ENCODE measurements around the gene CSK.
A peak's percentile ranks its signal among the peaks of the same experiment; 100 is the strongest.

The CSK gene

DNA sequence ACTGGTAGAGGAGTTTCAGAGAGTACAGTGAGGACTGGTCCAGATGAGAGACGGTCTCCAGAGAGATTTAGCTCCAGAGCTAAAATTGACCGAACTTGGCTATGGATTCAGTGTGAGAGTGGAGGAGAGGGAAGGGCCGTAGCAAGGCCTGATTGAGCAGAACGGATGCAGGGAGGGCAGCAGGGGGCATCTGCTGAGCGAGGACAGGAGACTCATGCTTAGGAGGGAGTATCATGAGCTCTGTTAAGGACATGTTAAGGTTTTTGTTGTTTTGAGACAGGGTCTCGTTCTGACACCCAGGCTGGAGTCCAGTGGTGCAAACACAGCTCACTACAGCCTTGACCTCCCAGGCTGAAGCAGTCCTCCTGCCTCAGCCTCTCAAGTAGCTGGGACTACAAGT, 23.1 kb downstream of the CSK start:
- no peak for DNase-seq (ENCODE audit: low read depth)
- no peak overlapping the region for H3K4me3 ChIP-seq (ENCODE audit: low read length)
- TF ChIP-seq, protein P1, sequence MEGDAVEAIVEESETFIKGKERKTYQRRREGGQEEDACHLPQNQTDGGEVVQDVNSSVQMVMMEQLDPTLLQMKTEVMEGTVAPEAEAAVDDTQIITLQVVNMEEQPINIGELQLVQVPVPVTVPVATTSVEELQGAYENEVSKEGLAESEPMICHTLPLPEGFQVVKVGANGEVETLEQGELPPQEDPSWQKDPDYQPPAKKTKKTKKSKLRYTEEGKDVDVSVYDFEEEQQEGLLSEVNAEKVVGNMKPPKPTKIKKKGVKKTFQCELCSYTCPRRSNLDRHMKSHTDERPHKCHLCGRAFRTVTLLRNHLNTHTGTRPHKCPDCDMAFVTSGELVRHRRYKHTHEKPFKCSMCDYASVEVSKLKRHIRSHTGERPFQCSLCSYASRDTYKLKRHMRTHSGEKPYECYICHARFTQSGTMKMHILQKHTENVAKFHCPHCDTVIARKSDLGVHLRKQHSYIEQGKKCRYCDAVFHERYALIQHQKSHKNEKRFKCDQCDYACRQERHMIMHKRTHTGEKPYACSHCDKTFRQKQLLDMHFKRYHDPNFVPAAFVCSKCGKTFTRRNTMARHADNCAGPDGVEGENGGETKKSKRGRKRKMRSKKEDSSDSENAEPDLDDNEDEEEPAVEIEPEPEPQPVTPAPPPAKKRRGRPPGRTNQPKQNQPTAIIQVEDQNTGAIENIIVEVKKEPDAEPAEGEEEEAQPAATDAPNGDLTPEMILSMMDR (conservative IDR thresholded peaks at IDR 0.05; ENCODE audit: low read length), result no peak

DNA sequence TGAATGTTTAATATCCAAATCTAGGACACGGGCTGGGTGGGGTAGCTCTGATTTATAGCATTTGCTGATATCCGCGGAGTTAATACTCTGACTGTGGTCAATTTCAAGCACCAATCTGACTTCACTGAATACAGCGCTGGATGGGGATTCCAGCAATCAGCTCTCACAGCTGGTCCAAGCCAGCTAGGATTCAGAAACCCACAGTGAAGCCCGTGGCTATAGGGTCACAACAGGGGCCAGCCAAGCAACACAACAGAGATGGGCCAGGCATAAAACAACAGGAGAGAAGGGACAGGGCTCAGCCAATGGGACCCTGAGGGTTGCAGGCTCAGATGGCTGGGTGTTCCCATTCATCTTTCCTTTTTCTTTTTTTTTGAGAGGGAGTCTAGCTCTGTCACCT, 25.4 kb downstream of the CSK start:
- DNase-seq (ENCODE audit: low read depth), result no peak
- H3K4me3 ChIP-seq (ENCODE audit: low read length), result no peak overlapping the region
- TF ChIP-seq, protein P1 (conservative IDR thresholded peaks at IDR 0.05; ENCODE audit: low read length), result no peak

DNA sequence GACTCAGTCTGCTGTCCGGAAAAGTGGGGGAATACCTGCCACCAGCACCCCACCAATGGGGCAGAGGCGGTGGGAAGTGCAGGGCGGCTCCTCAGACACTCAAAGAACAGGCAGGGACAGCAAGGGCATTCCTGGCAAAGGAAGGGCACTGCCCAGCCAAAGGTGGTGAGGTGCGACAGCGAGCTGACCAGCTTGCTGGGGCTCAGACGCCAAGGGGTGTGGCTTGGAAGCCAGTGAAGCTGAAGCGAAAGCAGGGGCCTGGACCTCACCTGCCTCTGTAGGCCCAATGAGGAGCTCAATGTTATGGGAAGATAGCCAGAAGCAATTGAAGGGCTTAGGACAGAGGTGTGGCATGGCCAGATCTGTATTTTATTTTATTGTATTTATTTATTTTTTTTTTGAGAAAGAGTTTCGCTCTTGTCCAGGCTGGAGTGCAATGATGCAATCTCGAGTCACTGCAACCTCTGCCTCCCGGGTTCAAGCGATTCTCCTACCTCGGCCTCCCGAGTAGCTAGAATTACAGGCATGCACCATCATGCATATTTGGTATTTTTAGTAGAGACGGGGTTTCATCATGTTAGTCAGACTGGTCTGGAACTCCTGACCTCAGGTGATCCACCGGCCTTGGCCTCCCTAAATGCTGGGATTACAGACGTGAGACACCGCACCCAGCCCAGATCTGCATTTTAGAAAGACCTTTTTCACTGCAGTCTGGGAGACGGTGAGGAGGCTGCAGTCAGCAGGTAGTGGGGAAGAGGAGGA, 26.4 kb downstream of the CSK start:
- no peak overlapping the region for H3K4me3 ChIP-seq (ENCODE audit: low read length)
- TF ChIP-seq, protein P1 (conservative IDR thresholded peaks at IDR 0.05; ENCODE audit: low read length), result no peak
- DNase-seq (ENCODE audit: low read depth), result no peak

DNA sequence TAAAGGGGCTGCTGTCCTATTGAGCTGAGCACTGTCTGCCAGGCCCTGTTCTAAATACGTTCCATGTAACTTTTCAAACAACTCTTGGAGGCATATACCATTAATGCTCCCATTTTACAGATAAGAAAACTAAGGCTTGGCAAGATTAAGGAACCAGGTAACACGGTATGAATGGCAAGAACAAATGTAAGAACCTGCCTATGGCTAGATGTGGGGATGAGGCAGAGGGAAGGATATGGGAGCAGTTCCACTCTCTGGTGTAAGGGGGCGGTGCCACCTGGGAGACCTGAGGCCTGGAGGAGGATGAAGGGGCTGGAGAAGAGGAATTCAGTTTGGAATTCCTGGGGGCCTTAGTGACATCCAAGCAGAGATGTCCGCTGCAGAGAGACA, 27.0 kb downstream of the CSK start:
- no peak overlapping the region for H3K4me3 ChIP-seq (ENCODE audit: low read length)
- TF ChIP-seq, protein P1 (conservative IDR thresholded peaks at IDR 0.05; ENCODE audit: low read length), result no peak
- DNase-seq (ENCODE audit: low read depth), result no peak

DNA sequence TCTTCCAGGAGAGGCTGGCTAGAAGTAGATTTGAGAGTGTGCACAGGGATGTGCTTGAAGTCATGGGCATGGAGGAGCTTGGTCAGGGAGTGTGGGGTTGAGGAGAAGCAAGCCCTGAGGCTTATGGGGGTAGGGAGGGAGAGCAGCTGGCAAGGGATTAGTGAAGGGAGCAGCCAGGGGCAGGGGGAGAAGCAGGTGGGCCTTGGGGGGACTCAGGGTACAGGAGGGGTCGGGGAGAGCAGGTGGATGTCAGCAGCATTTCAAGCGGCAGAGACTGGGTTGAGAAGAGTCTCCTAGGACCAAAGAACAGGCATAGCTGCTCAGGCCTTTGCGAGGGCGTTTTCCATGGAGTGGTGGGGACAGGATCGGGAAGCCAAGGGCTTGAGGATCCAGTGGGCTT, 27.4 kb downstream of the CSK start:
- TF ChIP-seq, protein P1 (conservative IDR thresholded peaks at IDR 0.05; ENCODE audit: low read length), result no peak
- no peak overlapping the region for H3K4me3 ChIP-seq (ENCODE audit: low read length)
- no peak for DNase-seq (ENCODE audit: low read depth)

DNA sequence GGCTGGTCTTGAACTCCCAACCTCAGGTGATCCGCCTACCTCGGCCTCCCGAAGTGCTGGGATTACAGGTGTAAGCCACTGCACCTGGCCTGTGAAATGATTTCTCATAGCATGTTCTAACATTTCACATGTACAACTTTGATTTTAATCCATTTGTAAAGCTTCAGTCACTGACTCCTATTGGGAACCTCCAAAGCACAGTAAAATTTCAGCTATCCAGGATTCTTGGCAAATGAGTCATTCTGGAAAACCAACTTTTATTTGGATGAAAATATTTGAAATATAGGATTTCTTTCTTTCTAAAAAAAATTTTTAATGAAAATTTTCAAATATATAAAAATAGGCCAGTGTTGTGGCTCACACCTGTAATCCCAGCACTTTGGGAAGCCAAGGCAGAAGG, 28.1 kb downstream of the CSK start:
- peak; percentile 16 for DNase-seq (ENCODE audit: low read depth)
- TF ChIP-seq, protein P1 (conservative IDR thresholded peaks at IDR 0.05; ENCODE audit: low read length), result no peak
- no peak overlapping the region for H3K4me3 ChIP-seq (ENCODE audit: low read length)

DNA sequence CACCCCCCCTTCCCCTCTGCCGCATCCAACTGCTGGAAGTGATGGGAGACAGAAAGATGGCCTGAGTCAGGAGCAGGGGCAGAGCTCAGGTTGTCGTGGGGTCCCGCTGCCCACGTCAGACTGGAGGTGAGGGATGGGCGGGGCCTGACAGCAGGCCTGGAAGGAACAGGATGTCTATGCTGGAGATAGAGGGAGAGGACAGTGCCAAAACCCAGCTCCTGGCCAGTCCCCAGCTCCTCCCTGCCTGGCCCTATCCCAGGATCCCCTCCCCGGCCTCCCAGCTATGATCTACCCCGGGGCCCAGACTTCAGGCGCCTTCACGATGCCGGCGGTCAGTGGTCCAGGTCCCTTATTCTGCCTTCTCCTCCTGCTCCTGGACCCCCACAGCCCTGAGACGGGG, 30.7 kb downstream of the CSK start, which contains the start of gene LMAN1L:
Gene LMAN1L (plus strand): TSS at position 303 of the 400 bp plus-strand sequence. CDS start 20 bp downstream, at position 323.
- TF ChIP-seq, protein P1 (conservative IDR thresholded peaks at IDR 0.05; ENCODE audit: low read length), result no peak
- DNase-seq (ENCODE audit: low read depth), result no peak
- no peak within 1 kb of the TSS for H3K4me3 ChIP-seq (ENCODE audit: low read length)

Measured in AG10803 (cell line).